Activated CD8-positive, alpha-beta memory T cell treated with anti-CD3 and anti-CD28 coated beads, Interleukin-2, amount 50 U/mL, for 24 hours (primary cell): ENCODE results near the gene LCAT.
"Not testable (repeated sequence)": the region's sequence is repeated elsewhere in the genome, so short reads cannot be mapped to it uniquely, and the experiment has no call there.

Experiments used
- DNase-seq: peaks from one replicate; pipeline ENCODE4 v3.0.0-alpha.2; 2020; ENCODE audit errors: extremely low read depth

LCAT gene

GRCh38 chr16:67931712-67932461 is 12.0 kb downstream of the LCAT start, which contains the start of gene CTRL:
Gene CTRL (minus strand): TSS chr16:67931862. CDS start chr16:67931852, 10 bp downstream.
- DNase-seq = no peak

DNA sequence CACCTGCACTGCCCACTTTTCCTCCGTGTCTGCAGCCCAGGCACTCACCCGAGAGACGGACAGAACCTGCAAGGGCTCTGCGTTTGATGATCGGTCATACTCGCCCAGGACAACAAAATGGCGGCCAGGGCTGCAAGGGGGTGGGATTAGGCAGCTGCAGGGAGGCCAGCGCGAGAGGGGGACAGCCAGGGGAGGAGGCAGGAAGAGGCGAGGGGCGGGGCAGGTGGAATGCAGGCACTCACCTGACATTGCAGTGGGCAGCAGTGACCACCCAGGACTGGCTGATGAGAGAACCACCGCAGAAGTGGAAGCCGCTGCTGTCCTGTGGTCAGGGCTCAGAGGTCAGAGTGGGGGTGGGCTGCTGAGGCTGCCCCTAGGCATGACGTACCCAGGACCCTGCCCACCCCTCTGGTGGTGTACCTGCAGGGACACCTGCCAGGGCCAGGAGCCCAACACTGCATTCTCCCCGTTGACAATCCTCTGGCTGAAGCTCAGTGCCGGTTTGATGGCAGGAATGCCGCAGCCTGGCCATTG is 13.2 kb downstream of the LCAT start:
- DNase-seq = no peak

GRCh38 chr16:67930191-67930590 is 13.7 kb downstream of the LCAT start:
- no peak for DNase-seq

DNA sequence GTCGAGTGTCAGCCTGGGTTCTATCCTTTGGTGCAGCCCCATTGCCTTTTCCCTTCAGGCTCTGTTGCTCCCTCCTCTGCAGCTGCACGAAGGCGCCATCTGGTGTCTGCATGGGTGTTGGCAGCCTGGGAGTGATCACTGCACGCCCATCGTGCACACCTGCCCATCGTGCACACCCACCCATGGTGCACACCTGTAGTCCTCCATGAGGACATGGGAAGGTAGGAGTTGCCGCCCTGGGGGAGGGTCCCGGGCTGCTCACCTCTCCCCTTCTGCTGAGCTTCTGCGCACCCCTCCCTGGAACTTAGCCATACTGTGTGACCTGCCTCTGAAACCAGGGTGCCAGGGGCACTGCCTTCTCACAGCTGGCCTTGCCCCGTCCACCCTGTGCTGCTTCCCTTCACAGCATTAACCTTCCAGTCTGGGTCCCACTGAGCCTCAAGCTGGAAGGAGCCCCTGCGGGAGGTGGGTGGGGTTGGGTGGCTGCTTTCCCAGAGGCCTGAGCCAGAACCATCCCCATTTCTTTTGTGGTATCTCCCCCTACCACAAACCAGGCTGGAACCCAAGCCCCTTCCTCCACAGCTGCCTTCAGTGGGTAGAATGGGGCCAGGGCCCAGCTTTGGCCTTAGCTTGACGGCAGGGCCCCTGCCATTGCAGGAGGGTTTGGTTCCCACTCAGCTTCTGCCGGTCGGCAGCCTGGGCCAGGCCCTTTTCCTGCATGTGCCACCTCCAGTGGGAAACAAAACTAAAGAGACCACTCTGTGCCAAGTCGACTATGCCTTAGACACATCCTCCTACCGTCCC is 15.2 kb downstream of the LCAT start:
- peak; percentile 48 for DNase-seq

DNA sequence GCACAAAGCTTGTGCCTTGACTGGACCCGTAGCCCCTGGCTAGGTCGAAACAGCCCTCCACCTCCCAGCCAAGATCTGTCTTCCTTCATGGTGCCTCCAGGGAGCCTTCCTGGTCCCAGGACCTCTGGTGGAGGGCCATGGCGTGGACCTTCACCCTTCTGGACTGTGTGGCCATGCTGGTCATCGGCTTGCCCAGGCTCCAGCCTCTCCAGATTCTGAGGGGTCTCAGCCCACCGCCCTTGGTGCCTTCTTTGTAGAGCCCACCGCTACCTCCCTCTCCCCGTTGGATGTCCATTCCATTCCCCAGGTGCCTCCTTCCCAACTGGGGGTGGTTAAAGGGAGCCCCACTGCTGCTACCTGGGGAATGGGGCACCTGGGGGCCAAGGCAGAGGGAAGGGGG is 15.8 kb downstream of the LCAT start:
- no peak for DNase-seq

DNA sequence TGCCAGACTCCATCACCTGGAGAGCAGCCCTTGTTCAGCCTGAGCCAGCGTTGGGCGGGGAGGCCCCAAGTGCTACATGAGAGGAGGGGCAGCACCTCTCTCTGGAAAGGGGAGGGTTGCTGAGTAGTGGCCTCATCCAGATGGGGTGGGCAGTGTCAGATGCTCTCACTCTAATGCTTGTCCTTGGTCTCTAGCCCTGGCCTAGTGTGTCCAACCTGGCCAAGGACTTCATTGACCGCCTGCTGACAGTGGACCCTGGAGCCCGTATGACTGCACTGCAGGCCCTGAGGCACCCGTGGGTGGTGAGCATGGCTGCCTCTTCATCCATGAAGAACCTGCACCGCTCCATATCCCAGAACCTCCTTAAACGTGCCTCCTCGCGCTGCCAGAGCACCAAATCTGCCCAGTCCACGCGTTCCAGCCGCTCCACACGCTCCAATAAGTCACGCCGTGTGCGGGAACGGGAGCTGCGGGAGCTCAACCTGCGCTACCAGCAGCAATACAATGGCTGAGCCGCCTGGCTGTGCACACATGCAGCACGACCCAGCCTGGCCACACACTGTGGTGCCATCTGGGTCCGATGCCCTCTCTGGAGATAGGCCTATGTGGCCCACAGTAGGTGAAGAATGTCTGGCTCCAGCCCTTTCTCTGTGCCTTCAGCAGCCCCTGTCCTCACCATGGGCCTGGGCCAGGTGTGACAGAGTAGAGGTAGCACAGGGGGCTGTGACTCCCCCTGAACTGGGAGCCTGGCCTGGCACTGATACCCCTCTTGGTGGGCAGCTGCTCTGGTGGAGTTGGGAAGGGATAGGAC is 16.6 kb downstream of the LCAT start:
- DNase-seq = no peak

- no peak for DNase-seq
These were observed 17.7 kb downstream of the LCAT start for GRCh38 chr16:67926181-67926750.

DNA sequence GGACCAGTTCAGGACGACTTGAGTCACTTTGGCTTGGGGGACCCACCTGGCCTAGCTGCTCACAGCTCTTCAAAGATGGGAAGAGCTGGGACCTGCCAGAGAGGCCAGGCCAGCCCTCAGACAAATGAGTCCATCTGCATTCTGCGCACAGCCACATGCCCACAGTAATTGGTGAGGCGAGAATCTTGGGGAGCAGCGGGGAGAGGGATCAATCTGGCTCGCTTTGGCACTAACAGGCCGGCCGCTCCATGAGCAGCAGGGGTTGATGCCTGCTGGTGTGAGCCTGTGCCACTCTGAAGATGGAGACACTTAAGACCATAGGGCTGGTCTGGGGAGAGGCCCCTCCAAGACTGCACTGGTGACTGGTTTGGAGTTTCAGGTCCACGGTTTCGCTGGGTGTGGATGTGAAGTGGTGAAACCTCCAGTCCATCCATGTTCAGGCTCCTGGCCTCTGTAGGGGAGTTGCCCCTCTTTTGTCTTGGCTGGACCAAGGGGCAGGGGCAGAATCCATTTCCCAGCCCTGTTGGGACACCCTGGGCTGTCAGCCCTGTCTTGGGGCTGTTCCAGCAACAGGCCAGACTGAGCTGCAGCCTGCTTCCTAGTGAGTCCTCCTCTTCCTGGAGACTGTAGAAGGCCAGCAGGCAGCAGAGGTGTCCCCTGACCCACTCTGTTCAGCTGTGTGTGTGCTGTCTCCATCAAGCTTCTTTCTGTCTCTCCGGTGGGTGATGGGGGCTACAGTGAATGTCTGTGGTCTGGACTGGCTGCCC is 19.6 kb downstream of the LCAT start:
- no peak for DNase-seq

DNA sequence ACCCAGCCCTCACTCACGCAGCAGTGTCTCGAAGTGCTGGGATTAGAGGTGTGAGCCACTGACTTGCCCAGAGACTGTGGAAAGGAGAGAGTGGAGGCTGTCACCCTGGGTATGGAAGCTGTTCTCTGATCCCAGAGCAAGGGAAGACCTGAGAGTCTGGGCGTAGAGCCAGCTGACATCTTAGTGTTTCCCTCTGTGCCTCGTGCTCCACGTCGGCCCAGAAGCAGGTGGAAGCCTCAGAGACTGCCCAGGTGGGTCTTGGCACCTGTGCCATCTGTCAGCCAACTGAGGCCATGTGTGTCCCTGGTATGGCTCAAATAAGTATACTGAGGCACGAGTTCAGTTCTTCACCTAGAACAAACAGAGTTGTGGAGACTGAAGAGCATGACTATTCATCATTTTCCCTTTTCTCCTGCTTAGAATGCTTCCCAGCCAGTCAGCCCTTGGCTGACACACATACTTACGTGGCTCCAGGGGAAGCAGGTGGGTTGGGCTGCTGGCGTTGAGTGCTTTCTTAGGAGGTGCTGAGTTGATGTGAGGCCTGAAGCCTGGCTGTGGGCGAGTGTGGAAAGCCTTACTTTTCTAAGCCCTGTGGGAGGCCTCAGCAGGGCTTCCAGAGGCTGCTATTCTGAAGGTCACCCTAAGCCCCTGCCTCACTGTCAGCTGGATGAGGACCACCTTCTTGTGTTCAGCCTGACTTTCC is 20.4 kb downstream of the LCAT start:
- DNase-seq = no peak

GRCh38 chr16:67922740-67923139 is 21.2 kb downstream of the LCAT start:
- DNase-seq = no peak

- no peak for DNase-seq
These were observed 21.7 kb downstream of the LCAT start for GRCh38 chr16:67922221-67922620.

- no peak for DNase-seq
These were observed 24.2 kb downstream of the LCAT start for GRCh38 chr16:67919622-67920221.

DNA sequence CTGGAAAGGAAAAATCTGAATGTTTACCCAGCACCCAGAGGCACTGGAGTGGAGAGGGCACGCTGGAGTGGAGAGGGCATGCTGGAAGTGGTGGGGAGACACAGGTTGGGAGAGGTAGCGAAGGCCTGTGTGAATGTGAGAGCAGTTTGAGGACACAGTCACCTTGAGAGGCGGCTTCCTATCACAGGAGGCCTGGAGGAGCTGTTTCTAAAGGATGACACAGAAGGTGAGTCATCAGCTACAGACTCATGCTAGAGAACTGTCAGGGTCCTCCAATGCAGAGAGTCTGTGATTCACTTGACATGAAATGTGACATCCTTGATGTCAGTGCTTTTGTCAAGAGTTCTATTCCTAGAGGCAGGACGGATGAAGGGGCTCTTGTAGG is 26.1 kb downstream of the LCAT start:
- DNase-seq = no peak

- no peak for DNase-seq
These were observed 26.6 kb downstream of the LCAT start for GRCh38 chr16:67917140-67917851.

- no peak for DNase-seq
These were observed 27.8 kb downstream of the LCAT start for GRCh38 chr16:67915831-67916723.

GRCh38 chr16:67915496-67915769 is 28.5 kb downstream of the LCAT start:
- DNase-seq = not testable (repeated sequence)

DNA sequence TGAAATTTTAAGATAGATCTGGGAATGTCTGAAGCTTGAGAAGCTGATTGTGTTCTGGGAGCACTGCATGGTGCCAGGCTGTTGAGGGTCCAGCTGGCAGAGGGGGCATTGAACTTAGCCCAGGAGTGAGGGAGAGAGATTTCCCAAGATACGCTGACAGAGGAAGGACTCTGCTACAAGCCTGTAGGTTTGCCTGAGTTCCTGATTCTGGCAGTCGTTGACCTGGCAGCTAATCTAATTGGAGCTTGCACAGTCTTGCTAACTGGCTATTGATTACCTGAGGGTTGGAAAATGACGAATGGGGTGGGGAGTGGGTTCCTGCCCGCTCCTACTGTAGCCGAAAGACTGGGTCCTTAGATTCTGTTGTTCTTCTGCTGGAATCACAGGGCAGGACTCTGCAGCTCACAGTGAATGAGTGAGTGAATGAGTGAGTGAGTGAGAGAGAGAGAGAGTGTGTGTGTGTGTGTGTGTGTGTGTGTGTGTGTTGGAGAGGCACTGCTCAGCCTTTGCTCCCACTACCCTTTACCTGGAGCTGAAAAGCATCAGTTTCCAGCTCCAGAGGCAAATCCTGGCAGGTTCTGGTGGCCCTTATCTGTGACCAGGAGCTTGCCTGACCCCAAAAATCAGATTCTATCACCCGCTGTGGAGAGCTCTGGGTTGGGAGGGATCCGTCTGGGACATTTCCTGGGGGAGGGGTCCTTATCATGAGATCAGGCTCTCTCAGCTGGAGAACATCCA is 29.0 kb downstream of the LCAT start:
- no peak for DNase-seq

- DNase-seq = no peak
These were observed 33.8 kb downstream of the LCAT start for GRCh38 chr16:67910158-67910557.
